Mesendoderm (in vitro differentiated cells): ENCODE measurements around the gene OPCML.

Source experiments
- DNase-seq: peaks from one replicate; pipeline ENCODE4 v3.0.0; 2013
- H2AK5ac ChIP-seq: 2 replicates; pipeline ENCODE4 v1.6.1; 2013; ENCODE audit warnings: low read length, inconsistent platforms
- H2BK120ac ChIP-seq: 2 replicates; pipeline ENCODE4 v1.6.1; 2013; ENCODE audit warnings: low read depth, mild to moderate bottlenecking, low read length, moderate library complexity, mixed read lengths
- H2BK15ac ChIP-seq: replicated peaks from 2 replicates; pipeline ENCODE4 v1.6.1; 2013; ENCODE audit warnings: low read depth, mild to moderate bottlenecking, moderate library complexity
- H2BK5ac ChIP-seq: 2 replicates; pipeline ENCODE4 v1.6.1; 2013; ENCODE audit warnings: low read length, inconsistent platforms
- H3K18ac ChIP-seq: 2 replicates; pipeline ENCODE4 v1.6.1; 2013; ENCODE audit warnings: mild to moderate bottlenecking, low read length, mixed read lengths
- H3K23ac ChIP-seq: one replicate; pipeline ENCODE4 v1.6.1; 2013; ENCODE audit warnings: low read length
- H3K27ac ChIP-seq: 2 replicates; pipeline ENCODE4 v1.5.1; 2013; ENCODE audit warnings: low read depth, mild to moderate bottlenecking, inconsistent platforms, low read length, moderate library complexity
- H3K27me3 ChIP-seq: 2 replicates; pipeline ENCODE4 v1.6.1; 2013; ENCODE audit warnings: low read length, control low read depth, mild to moderate bottlenecking, inconsistent platforms; ENCODE audit not compliant: insufficient read depth, poor library complexity
- H3K36me3 ChIP-seq: 2 replicates; pipeline ENCODE4 v1.6.1; 2013; ENCODE audit warnings: low read length, inconsistent platforms; ENCODE audit not compliant: control insufficient read depth, insufficient read depth
- H3K4ac ChIP-seq: one replicate; pipeline ENCODE4 v1.6.1; 2013; ENCODE audit warnings: low read depth, mild to moderate bottlenecking, low read length, moderate library complexity
- H3K4me1 ChIP-seq: 2 replicates; pipeline ENCODE4 v1.6.1; 2013; ENCODE audit warnings: low read depth, low read length, inconsistent platforms; ENCODE audit not compliant: control insufficient read depth
- H3K4me2 ChIP-seq: 2 replicates; pipeline ENCODE4 v1.6.1; 2013; ENCODE audit warnings: low read length
- H3K4me3 ChIP-seq: 2 replicates; pipeline ENCODE4 v1.5.1; 2013; ENCODE audit warnings: mild to moderate bottlenecking, low read length
- H3K56ac ChIP-seq: one replicate; pipeline ENCODE4 v1.6.1; 2013; ENCODE audit warnings: low read length
- H3K79me1 ChIP-seq: 2 replicates; pipeline ENCODE4 v1.6.1; 2013; ENCODE audit warnings: low read length, inconsistent platforms
- H3K79me2 ChIP-seq: 2 replicates; pipeline ENCODE4 v1.6.1; 2013; ENCODE audit warnings: mild to moderate bottlenecking, low read length; ENCODE audit not compliant: control insufficient read depth, insufficient read depth
- H3K9ac ChIP-seq: 2 replicates; pipeline ENCODE4 v1.6.1; 2013; ENCODE audit warnings: low read length, inconsistent platforms
- H4K5ac ChIP-seq: one replicate; pipeline ENCODE4 v1.6.1; 2013; ENCODE audit warnings: low read length
- H4K8ac ChIP-seq: one replicate; pipeline ENCODE4 v1.6.1; 2013; ENCODE audit warnings: low read depth, mild to moderate bottlenecking, control low read depth, low read length, moderate library complexity
- WGBS: extraction: QIAGEN DNeasy Blood & Tissue Kit; methylation state at CpG from one replicate; pipeline ENCODE4 v1.1.7; 2013; ENCODE audit warnings: low lambda C conversion rate, missing lambda C conversion rate; ENCODE audit not compliant: insufficient coverage; ENCODE audit errors: extremely low coverage; 5-methylcytosine and 5-hydroxymethylcytosine counted together

OPCML gene

DNA sequence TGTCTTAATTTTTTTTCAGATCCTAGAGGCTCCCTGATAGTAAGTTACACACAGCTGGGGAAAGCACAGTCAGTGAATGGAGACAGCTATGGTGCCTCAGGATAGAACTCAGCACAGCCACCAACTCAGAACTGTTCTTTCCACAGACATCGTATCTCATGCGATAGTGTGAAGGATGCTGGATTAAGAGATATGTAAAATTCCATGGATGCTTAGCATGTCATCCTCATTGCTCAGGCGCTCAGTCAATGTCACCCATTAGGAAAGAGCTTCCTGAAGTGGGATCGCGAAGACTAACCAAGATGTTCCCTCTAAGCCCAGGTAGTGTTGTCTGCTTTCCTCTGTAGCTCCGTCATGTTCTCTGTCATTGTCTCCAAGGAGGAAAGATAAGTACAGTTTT, 1000.4 kb downstream of the OPCML start:
- H3K56ac ChIP-seq: no peak overlapping the region
- no CpG with 5 or more reads among the region's 6 CpGs for WGBS
- H2BK15ac ChIP-seq: no peak overlapping the region
- no peaks in the 10 kb centered on the region for H3K79me1 ChIP-seq
- H3K9ac ChIP-seq: no peak overlapping the region
- H4K8ac ChIP-seq: no peak overlapping the region
- no peak overlapping the region for H3K4ac ChIP-seq
- H4K5ac ChIP-seq: no peak overlapping the region
- no peaks in the 10 kb centered on the region for H3K27me3 ChIP-seq
- no peak overlapping the region for H3K23ac ChIP-seq
- H3K79me2 ChIP-seq: no peaks in the 10 kb centered on the region
- H2BK120ac ChIP-seq: no peak overlapping the region
- H2AK5ac ChIP-seq: no peak overlapping the region
- DNase-seq: peak; percentile 87
- H3K18ac ChIP-seq: no peak overlapping the region
- H3K27ac ChIP-seq: no peak overlapping the region
- H3K4me1 ChIP-seq: peaks cover 3% of the 10 kb centered on the region
- no peak overlapping the region for H2BK5ac ChIP-seq
- no peak overlapping the region for H3K4me3 ChIP-seq
- H3K36me3 ChIP-seq: no peaks in the 10 kb centered on the region
- no peak overlapping the region for H3K4me2 ChIP-seq

DNA sequence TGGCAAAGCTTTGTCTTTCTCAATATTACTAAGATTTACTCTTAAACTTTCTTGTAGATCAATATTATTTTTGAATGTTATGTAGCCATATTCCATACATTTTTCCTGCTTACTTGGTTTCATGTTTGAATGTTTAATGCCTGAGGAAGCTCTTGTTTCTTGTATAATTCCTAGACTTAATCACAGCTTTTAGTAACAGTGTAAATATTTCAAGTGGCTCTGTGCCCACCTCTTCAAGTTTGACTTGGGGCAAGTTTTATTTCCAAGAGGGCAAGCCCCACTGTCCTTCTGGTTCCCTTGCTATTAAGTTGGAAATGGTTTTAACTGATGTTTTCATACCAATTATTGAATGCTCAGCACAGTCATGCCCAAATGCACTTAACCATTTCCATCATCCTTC, 1004.1 kb downstream of the OPCML start:
- Histone ChIP-seq H3K4me1 (peaks cover 3% of the 10 kb centered on the region), H2BK15ac (no peak overlapping the region), H2AK5ac (no peak overlapping the region), H2BK5ac (no peak overlapping the region), H4K5ac (no peak overlapping the region), H4K8ac (no peak overlapping the region), H3K4me3 (no peak overlapping the region), H3K36me3 (no peaks in the 10 kb centered on the region), H3K4ac (no peak overlapping the region), H3K56ac (no peak overlapping the region), H3K27ac (no peak overlapping the region), H3K79me2 (no peaks in the 10 kb centered on the region), H3K9ac (no peak overlapping the region), H3K27me3 (no peaks in the 10 kb centered on the region), H3K79me1 (no peaks in the 10 kb centered on the region), H3K4me2 (no peak overlapping the region), H3K18ac (no peak overlapping the region), H3K23ac (no peak overlapping the region), H2BK120ac (no peak overlapping the region)
- DNase-seq: no peak

DNA sequence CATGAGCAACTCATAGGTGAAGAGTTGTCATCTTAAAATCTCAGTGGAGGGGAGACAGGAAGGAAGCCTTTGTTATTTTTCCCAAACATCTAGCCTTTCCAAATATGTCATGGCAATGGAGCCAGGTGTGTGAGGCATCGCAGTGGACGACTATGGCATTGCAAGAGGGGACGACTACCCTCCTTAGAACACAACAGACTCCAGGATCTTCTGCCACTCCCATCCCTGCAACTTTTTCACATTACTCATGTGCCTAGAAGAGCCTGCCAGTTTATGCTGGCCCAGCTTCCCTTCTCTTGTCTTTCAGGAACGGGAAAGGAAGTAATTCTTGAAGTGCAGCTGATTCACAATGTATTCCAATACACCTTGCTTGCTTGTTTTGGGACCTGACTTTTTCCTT, 1008.4 kb downstream of the OPCML start:
- Histone ChIP-seq H3K9ac (no peak overlapping the region), H3K4me2 (no peak overlapping the region), H3K27ac (no peak overlapping the region), H2BK120ac (no peak overlapping the region), H3K18ac (no peak overlapping the region), H2BK5ac (no peak overlapping the region), H3K4me1 (no peaks in the 10 kb centered on the region), H3K23ac (no peak overlapping the region), H4K8ac (no peak overlapping the region), H3K79me2 (no peaks in the 10 kb centered on the region), H2BK15ac (no peak overlapping the region), H3K56ac (no peak overlapping the region), H3K4me3 (no peak overlapping the region), H3K4ac (no peak overlapping the region), H2AK5ac (no peak overlapping the region), H3K36me3 (no peaks in the 10 kb centered on the region), H3K79me1 (no peaks in the 10 kb centered on the region), H4K5ac (no peak overlapping the region), H3K27me3 (no peaks in the 10 kb centered on the region)
- DNase-seq: peak; percentile 30
- no CpG with 5 or more reads among the region's 4 CpGs for WGBS

DNA sequence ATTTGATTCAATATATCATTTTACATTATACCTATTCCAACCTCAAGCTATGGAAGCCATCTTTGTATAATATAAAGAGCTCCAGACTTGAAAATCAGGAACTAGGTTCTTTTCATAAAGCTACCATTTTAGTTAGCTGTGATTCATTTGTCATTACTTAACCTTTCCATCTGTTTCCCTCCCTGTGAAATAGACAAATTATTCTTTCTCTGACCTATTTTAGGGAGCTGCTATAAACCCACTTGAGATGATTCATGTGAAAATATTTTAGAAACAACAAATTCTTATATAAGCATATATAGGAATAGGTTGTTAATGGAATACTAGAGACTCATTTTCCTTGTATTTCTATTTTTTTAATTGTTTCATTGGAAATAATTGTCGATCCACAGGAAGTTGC, 1012.1 kb downstream of the OPCML start:
- H3K4me3 ChIP-seq: no peak overlapping the region
- H3K56ac ChIP-seq: no peak overlapping the region
- no CpG with 5 or more reads among the region's 1 CpG for WGBS
- no peak overlapping the region for H3K4ac ChIP-seq
- no peak overlapping the region for H3K4me2 ChIP-seq
- H2BK120ac ChIP-seq: no peak overlapping the region
- no peak overlapping the region for H4K5ac ChIP-seq
- no peaks in the 10 kb centered on the region for H3K27me3 ChIP-seq
- H3K79me1 ChIP-seq: no peaks in the 10 kb centered on the region
- no peak overlapping the region for H2BK5ac ChIP-seq
- no peaks in the 10 kb centered on the region for H3K79me2 ChIP-seq
- H3K18ac ChIP-seq: no peak overlapping the region
- H3K9ac ChIP-seq: no peak overlapping the region
- H4K8ac ChIP-seq: no peak overlapping the region
- no peaks in the 10 kb centered on the region for H3K4me1 ChIP-seq
- H3K23ac ChIP-seq: no peak overlapping the region
- H3K27ac ChIP-seq: no peak overlapping the region
- DNase-seq: no peak
- no peak overlapping the region for H2AK5ac ChIP-seq
- H2BK15ac ChIP-seq: no peak overlapping the region
- no peaks in the 10 kb centered on the region for H3K36me3 ChIP-seq

DNA sequence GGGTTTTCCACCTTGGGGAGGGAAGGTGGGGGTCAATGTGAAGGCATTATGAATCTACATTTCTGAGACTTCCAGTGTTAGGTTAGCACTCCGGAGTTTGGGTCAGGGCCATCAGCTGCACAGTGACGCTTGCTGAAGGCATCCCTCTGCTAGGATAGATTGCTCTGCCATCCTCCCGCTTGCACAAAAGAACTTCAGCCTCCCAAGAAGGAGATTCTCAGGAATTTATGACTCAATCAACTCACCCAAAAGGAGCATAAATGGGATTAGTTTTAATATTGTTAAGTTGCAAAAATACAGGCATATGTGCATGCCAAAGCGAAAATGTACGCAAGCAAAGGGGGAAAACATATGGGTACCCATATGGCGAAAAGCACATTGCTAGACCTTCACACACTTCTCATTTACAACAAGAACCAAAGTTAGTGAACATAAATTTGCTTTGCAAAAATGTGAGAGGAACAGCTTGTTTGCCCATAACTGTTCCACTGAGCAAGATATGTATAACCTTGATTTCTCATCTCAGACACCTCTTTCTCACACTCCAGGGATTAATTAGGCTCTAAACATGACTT, 1013.0 kb downstream of the OPCML start:
- Histone ChIP-seq H4K5ac (no peak overlapping the region), H3K4me1 (no peaks in the 10 kb centered on the region), H3K4me3 (no peak overlapping the region), H3K18ac (no peak overlapping the region), H2BK15ac (no peak overlapping the region), H3K56ac (no peak overlapping the region), H3K9ac (no peak overlapping the region), H3K27ac (no peak overlapping the region), H3K4ac (no peak overlapping the region), H3K79me2 (no peaks in the 10 kb centered on the region), H2AK5ac (no peak overlapping the region), H3K4me2 (no peak overlapping the region), H3K27me3 (no peaks in the 10 kb centered on the region), H2BK120ac (no peak overlapping the region), H4K8ac (no peak overlapping the region), H3K23ac (no peak overlapping the region), H3K79me1 (no peaks in the 10 kb centered on the region), H2BK5ac (no peak overlapping the region), H3K36me3 (no peaks in the 10 kb centered on the region)
- no CpG with 5 or more reads among the region's 6 CpGs for WGBS
- no peak for DNase-seq

DNA sequence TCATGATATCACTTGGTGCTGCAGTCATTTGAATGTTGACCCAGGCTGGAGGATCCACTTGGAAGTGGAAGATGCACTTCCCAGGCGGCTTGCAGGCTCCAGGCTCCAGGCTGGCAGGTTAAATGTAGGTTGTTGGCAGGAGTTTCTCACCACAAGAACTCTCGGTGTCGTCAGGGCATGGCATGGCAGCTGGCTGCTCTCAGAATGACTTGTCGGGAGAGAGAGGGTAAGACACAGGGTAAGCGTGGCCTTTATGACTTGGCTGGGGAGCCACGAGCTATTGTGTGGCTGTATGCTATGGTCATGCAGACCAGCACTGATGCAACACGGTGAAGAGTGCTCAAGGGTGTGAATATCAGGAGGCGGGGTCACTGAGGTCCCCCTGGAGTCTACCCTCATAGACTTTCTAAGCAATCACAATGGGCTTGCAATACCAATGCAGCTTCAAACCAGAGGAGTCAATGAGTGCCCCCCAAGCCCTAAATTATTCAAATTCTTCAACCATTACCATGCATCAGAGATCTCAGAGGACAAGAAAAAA, 1027.7 kb downstream of the OPCML start:
- Histone ChIP-seq H2AK5ac (no peak overlapping the region), H3K18ac (no peak overlapping the region), H2BK15ac (no peak overlapping the region), H3K79me2 (no peaks in the 10 kb centered on the region), H3K36me3 (no peaks in the 10 kb centered on the region), H3K27me3 (no peaks in the 10 kb centered on the region), H3K4ac (no peak overlapping the region), H3K23ac (no peak overlapping the region), H3K27ac (no peak overlapping the region), H2BK5ac (no peak overlapping the region), H4K8ac (no peak overlapping the region), H3K56ac (no peak overlapping the region), H3K4me1 (no peaks in the 10 kb centered on the region), H3K4me3 (no peak overlapping the region), H3K4me2 (no peak overlapping the region), H4K5ac (no peak overlapping the region), H3K79me1 (no peaks in the 10 kb centered on the region), H2BK120ac (no peak overlapping the region), H3K9ac (no peak overlapping the region)
- peak; percentile 43 for DNase-seq
- WGBS: no CpG with 5 or more reads among the region's 8 CpGs
